A549 (cell line): Measurements from ENCODE around the gene DOCK11. TPM values are rescaled to one million over a fixed set of nuclear protein-coding genes. Genes with fewer than 3 reads are reported as not detected.

Experiments
- ATAC-seq, 2 experiments: fragments of 200-7000 bp in 1 of 2; fragments of >200 bp in 1 of 2; cut with Nextera tagmentation in 1 of 2; cut with Tn5 transposase in 1 of 2; 3 replicates each; pipeline versions ENCODE4 v1.8.0 to v1.9.1; 2018 to 2020; ENCODE audit warnings: mild to moderate bottlenecking in 1 of 2, moderate library complexity in 1 of 2
- CTCF ChIA-PET: fragments of 300-600 bp; sonication (Branson Sonifier 250); formaldehyde crosslinking; extraction: SDS; loops from one replicate; lab custom pipeline; 2021; ENCODE audit warnings: antibody characterized with exemption, inconsistent platforms; lab: Yijun Ruan, JAX
- POLR2A ChIA-PET: fragments of 350-600 bp; formaldehyde crosslinking; extraction: SDS; loops from one replicate; lab custom pipeline; 2021; ENCODE audit warnings: antibody characterized with exemption, inconsistent platforms; lab: Yijun Ruan, JAX
- DNase-seq, 2 experiments: peaks; one replicate each; pipeline versions ENCODE4 v3.0.0 to v3.0.0-alpha.2; 2011 to 2016; ENCODE audit warnings: low read depth in 1 of 2, low spot score in 1 of 2
- FAIRE-seq: peaks from 2 replicates; lab custom pipeline; 2011; peaks lifted over from hg19 to GRCh38; lab: Jason Lieb, UNC
- H3K27ac ChIP-seq, 2 experiments: fragments of >200 bp; sonication (Bioruptor Twin); formaldehyde crosslinking; 3 replicates each; pipeline ENCODE4 v1.5.1; 2016 to 2017
- H3K4me1 ChIP-seq: fragments of >200 bp; sonication (Bioruptor Twin); formaldehyde crosslinking; 3 replicates; pipeline ENCODE4 v1.6.1; 2016
- H3K4me2 ChIP-seq: fragments of >200 bp; sonication (Bioruptor Twin); formaldehyde crosslinking; 3 replicates; pipeline ENCODE4 v1.6.1; 2016
- H3K4me3 ChIP-seq: fragments of >200 bp; sonication (Bioruptor Twin); formaldehyde crosslinking; 3 replicates; pipeline ENCODE4 v1.5.1; 2016
- H3K9me3 ChIP-seq: fragments of >200 bp; sonication (Bioruptor Twin); formaldehyde crosslinking; 3 replicates; pipeline ENCODE4 v1.6.1; 2016
- BHLHE40 ChIP-seq: IDR thresholded peaks from 2 replicates; pipeline ENCODE4 v1.6.1; 2012; ENCODE audit warnings: low read depth, low read length, inconsistent platforms
- CBX2 ChIP-seq: fragments of 200-600 bp; sonication (generic); IDR thresholded peaks from 2 replicates; pipeline ENCODE4 v1.6.1; 2016; ENCODE audit warnings: low read depth, mild to moderate bottlenecking, borderline replicate concordance
- CEBPB ChIP-seq, 2 experiments: fragments of >200 bp in 1 of 2; sonication (Bioruptor Twin) in 1 of 2; formaldehyde crosslinking in 1 of 2; IDR thresholded peaks; 2 replicates each; pipeline ENCODE4 v1.6.1; 2012 to 2016
- CHD2 ChIP-seq: fragments of 150-350 bp; IDR thresholded peaks from 2 replicates; pipeline ENCODE4 v1.6.1; 2014; ENCODE audit warnings: low read length; ENCODE audit not compliant: partially characterized antibody
- CHD4 ChIP-seq: fragments of 200-600 bp; sonication (generic); IDR thresholded peaks from 2 replicates; pipeline ENCODE4 v1.6.1; 2016; ENCODE audit warnings: antibody characterized with exemption, mild to moderate bottlenecking, borderline replicate concordance
- EP300 ChIP-seq, 2 experiments: fragments of >200 bp; sonication (Bioruptor Twin); formaldehyde crosslinking; IDR thresholded peaks; 2 replicates in 1 of 2; 3 replicates in 1 of 2; pipeline ENCODE4 v1.6.1; 2016 to 2017
- ESRRA ChIP-seq: fragments of 150-350 bp; IDR thresholded peaks from 2 replicates; pipeline ENCODE4 v1.6.1; 2014; ENCODE audit warnings: mild to moderate bottlenecking, low read length, borderline replicate concordance
- KDM5A ChIP-seq: fragments of 200-600 bp; sonication (generic); IDR thresholded peaks from 2 replicates; pipeline ENCODE4 v1.6.1; 2016; ENCODE audit warnings: antibody characterized with exemption, mild to moderate bottlenecking
- MAFK ChIP-seq: fragments of 450-650 bp; IDR thresholded peaks from 2 replicates; pipeline ENCODE4 v1.6.1; 2014; ENCODE audit not compliant: partially characterized antibody
- RNF2 ChIP-seq: fragments of 200-600 bp; sonication (generic); IDR thresholded peaks from 2 replicates; pipeline ENCODE4 v1.6.1; 2016; ENCODE audit warnings: low read depth, mild to moderate bottlenecking, antibody characterized with exemption, moderate library complexity, borderline replicate concordance
- SREBF2 ChIP-seq: fragments of 450-650 bp; IDR thresholded peaks from 2 replicates; pipeline ENCODE4 v1.6.1; 2014; ENCODE audit warnings: mild to moderate bottlenecking, moderate library complexity
- ZC3H11A ChIP-seq: fragments of 450-650 bp; IDR thresholded peaks from 2 replicates; pipeline ENCODE4 v1.6.1; 2014; ENCODE audit warnings: antibody characterized with exemption, mild to moderate bottlenecking
- ZFP36 ChIP-seq: fragments of 450-650 bp; IDR thresholded peaks from 2 replicates; pipeline ENCODE4 v1.6.1; 2014; ENCODE audit warnings: borderline replicate concordance; ENCODE audit not compliant: partially characterized antibody
- WGBS: methylation state at CpG from one replicate; pipeline ENCODE4 v1.1.6; 2017; ENCODE audit errors: missing lambda C conversion rate; 5-methylcytosine and 5-hydroxymethylcytosine counted together
- polyA plus RNA-seq, 4 experiments: library from polyadenylated mRNA; depleted of rRNA in 3 of 4; stranded (reverse); fragments of >200 nt; fragmentation: RNase III in 1 of 4; extraction: RNeasy Plus Mini Kit Qiagen cat#74134 plus additional on column Dnase treatment in 1 of 4; gene quantifications; 2 replicates in 3 of 4; 3 replicates in 1 of 4; pipeline ENCODE4 v1.2.3, GENCODE V29; 2011 to 2017
- TF ChIP-seq, protein P1 (sequence below): IDR thresholded peaks from 2 replicates; pipeline ENCODE4 v1.6.1; 2012; ENCODE audit warnings: low read depth, borderline replicate concordance
- TF ChIP-seq, protein P2 (sequence below): fragments of >200 bp; sonication (Bioruptor Twin); formaldehyde crosslinking; IDR thresholded peaks from 3 replicates; pipeline ENCODE4 v1.6.1; 2016
- TF ChIP-seq, protein P3 (sequence below): fragments of 200-600 bp; sonication (generic); IDR thresholded peaks from 2 replicates; pipeline ENCODE4 v1.6.1; 2016; ENCODE audit warnings: antibody characterized with exemption, mild to moderate bottlenecking, moderate library complexity
- TF ChIP-seq, protein P4 (sequence below): fragments of 150-350 bp; IDR thresholded peaks from 2 replicates; pipeline ENCODE4 v1.6.1; 2014; ENCODE audit warnings: low read depth, mild to moderate bottlenecking, low read length
- TF ChIP-seq, protein P5 (sequence below): fragments of >200 bp; sonication (Bioruptor Twin); formaldehyde crosslinking; IDR thresholded peaks from 3 replicates; pipeline ENCODE4 v1.5.1; 2016

The DOCK11 gene
- polyA plus RNA-seq, 2 of the 4 experiments (the other 2 are of a cell fraction): 5.8 to 9.5 TPM

DNA sequence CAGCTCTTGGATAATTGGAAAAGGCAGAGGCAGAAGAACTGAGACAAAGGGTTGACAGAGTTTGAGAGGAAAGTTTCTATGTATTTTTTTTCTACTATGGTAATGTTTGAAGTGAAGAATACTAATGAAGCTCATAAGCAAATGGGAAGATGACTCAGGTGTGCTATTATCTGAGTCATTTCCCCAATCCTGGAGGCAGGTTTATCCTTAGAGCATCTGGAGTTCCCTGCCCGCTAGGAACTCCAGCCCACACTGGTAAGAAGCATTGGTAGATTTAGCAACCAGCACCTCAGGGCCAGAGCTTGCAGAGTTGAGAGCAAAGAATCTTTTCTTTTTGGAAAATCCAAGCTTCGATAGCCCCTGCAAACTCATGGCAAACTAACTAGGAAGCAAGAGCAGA lies 55.2 kb downstream of the DOCK11 start:
- no peak for FAIRE-seq
- H3K4me1 ChIP-seq: peaks cover 48% of the 10 kb centered on the region
- no peak overlapping the region for H3K4me2 ChIP-seq
- TF ChIP-seq, protein P1, sequence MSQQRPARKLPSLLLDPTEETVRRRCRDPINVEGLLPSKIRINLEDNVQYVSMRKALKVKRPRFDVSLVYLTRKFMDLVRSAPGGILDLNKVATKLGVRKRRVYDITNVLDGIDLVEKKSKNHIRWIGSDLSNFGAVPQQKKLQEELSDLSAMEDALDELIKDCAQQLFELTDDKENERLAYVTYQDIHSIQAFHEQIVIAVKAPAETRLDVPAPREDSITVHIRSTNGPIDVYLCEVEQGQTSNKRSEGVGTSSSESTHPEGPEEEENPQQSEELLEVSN: no peak
- no peak for TF ChIP-seq BHLHE40
- TF ChIP-seq CHD2: no peak
- TF ChIP-seq, protein P2, sequence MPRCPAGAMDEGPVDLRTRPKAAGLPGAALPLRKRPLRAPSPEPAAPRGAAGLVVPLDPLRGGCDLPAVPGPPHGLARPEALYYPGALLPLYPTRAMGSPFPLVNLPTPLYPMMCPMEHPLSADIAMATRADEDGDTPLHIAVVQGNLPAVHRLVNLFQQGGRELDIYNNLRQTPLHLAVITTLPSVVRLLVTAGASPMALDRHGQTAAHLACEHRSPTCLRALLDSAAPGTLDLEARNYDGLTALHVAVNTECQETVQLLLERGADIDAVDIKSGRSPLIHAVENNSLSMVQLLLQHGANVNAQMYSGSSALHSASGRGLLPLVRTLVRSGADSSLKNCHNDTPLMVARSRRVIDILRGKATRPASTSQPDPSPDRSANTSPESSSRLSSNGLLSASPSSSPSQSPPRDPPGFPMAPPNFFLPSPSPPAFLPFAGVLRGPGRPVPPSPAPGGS: no peak
- no peak for TF ChIP-seq EP300 (IDR thresholded peaks at IDR 0.05)
- TF ChIP-seq RNF2: no peak
- no peak for TF ChIP-seq CBX2
- TF ChIP-seq CEBPB (IDR thresholded peaks at IDR 0.05): no peak
- no peak for TF ChIP-seq ESRRA
- TF ChIP-seq SREBF2: no peak
- 30% methylated on average over 2 of the region's 2 CpGs for WGBS
- H3K9me3 ChIP-seq: no peaks in the 10 kb centered on the region
- H3K27ac ChIP-seq: peak overlapping the region in 1 of 2 experiments; percentile 45; a peak in 1 of 6 replicates
- no peak overlapping the region for H3K4me3 ChIP-seq
- DNase-seq: no peak
- no peak for ATAC-seq
- ChIA-PET CTCF (no interaction called here), POLR2A (no interaction called here)

DNA sequence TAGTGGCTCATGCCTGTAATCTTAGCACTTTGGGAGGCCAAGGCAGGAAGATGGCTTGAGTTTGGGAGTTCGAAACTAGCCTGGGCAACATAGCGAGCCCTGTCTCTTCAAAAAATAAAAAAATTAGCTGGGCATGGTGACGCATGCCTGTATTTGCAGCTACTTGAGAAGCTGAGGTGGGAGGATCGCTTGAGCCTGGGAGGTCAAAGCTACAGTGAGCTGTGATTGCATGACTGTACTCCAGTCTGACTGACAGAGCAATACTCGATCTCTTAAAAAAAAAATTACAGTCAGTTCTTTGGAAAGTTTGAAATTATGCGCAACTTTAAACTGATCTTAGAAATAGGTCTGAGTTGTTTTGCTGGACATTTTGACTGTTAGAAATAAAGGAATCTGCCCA lies 55.8 kb downstream of the DOCK11 start:
- Histone ChIP-seq H3K4me1 (peaks cover 42% of the 10 kb centered on the region), H3K4me3 (no peak overlapping the region), H3K27ac (peak overlapping the region in 1 of 2 experiments; percentile 45; a peak in 1 of 6 replicates), H3K9me3 (no peaks in the 10 kb centered on the region), H3K4me2 (no peak overlapping the region)
- no peak for DNase-seq
- ChIA-PET POLR2A (no interaction called here), CTCF (no interaction called here)
- FAIRE-seq: no peak
- TF ChIP-seq, protein P1: no peak
- TF ChIP-seq, protein P3, sequence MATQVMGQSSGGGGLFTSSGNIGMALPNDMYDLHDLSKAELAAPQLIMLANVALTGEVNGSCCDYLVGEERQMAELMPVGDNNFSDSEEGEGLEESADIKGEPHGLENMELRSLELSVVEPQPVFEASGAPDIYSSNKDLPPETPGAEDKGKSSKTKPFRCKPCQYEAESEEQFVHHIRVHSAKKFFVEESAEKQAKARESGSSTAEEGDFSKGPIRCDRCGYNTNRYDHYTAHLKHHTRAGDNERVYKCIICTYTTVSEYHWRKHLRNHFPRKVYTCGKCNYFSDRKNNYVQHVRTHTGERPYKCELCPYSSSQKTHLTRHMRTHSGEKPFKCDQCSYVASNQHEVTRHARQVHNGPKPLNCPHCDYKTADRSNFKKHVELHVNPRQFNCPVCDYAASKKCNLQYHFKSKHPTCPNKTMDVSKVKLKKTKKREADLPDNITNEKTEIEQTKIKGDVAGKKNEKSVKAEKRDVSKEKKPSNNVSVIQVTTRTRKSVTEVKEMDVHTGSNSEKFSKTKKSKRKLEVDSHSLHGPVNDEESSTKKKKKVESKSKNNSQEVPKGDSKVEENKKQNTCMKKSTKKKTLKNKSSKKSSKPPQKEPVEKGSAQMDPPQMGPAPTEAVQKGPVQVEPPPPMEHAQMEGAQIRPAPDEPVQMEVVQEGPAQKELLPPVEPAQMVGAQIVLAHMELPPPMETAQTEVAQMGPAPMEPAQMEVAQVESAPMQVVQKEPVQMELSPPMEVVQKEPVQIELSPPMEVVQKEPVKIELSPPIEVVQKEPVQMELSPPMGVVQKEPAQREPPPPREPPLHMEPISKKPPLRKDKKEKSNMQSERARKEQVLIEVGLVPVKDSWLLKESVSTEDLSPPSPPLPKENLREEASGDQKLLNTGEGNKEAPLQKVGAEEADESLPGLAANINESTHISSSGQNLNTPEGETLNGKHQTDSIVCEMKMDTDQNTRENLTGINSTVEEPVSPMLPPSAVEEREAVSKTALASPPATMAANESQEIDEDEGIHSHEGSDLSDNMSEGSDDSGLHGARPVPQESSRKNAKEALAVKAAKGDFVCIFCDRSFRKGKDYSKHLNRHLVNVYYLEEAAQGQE: no peak
- no peak for TF ChIP-seq ZFP36
- TF ChIP-seq, protein P4, sequence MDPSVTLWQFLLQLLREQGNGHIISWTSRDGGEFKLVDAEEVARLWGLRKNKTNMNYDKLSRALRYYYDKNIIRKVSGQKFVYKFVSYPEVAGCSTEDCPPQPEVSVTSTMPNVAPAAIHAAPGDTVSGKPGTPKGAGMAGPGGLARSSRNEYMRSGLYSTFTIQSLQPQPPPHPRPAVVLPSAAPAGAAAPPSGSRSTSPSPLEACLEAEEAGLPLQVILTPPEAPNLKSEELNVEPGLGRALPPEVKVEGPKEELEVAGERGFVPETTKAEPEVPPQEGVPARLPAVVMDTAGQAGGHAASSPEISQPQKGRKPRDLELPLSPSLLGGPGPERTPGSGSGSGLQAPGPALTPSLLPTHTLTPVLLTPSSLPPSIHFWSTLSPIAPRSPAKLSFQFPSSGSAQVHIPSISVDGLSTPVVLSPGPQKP: no peak
- no peak for TF ChIP-seq KDM5A
- no peak for TF ChIP-seq CBX2
- no peak for TF ChIP-seq ZC3H11A
- no peak for TF ChIP-seq SREBF2
- TF ChIP-seq CHD4: no peak
- TF ChIP-seq, protein P5, sequence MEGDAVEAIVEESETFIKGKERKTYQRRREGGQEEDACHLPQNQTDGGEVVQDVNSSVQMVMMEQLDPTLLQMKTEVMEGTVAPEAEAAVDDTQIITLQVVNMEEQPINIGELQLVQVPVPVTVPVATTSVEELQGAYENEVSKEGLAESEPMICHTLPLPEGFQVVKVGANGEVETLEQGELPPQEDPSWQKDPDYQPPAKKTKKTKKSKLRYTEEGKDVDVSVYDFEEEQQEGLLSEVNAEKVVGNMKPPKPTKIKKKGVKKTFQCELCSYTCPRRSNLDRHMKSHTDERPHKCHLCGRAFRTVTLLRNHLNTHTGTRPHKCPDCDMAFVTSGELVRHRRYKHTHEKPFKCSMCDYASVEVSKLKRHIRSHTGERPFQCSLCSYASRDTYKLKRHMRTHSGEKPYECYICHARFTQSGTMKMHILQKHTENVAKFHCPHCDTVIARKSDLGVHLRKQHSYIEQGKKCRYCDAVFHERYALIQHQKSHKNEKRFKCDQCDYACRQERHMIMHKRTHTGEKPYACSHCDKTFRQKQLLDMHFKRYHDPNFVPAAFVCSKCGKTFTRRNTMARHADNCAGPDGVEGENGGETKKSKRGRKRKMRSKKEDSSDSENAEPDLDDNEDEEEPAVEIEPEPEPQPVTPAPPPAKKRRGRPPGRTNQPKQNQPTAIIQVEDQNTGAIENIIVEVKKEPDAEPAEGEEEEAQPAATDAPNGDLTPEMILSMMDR: no peak
- TF ChIP-seq CHD2: no peak
- no peak for TF ChIP-seq MAFK
- TF ChIP-seq, all 56 proteins: peak for 0
- WGBS: 91% methylated on average over 6 of the region's 6 CpGs
- ATAC-seq: no peak
